Glutamatergic neuron (in vitro differentiated cells): ENCODE results near the gene CEP85. TPM values are rescaled to one million over a fixed set of nuclear protein-coding genes. Genes with fewer than 3 reads are reported as not detected.
"Not testable (repeated sequence)": the region's sequence is repeated elsewhere in the genome, so short reads cannot be mapped to it uniquely, and the experiment has no call there.

Experiments
- DNase-seq: peaks from one replicate; pipeline ENCODE4 v3.0.0; 2022
- H3K27ac Mint-ChIP-seq: one replicate; pipeline ENCODE4 v1.8.0; 2020; ENCODE audit warnings: mild to moderate bottlenecking, mixed read lengths, inconsistent platforms; ENCODE audit not compliant: unreplicated experiment
- H3K27me3 Mint-ChIP-seq: one replicate; pipeline ENCODE4 v1.8.0; 2020; ENCODE audit warnings: mild to moderate bottlenecking, moderate library complexity, mixed read lengths, inconsistent platforms; ENCODE audit not compliant: unreplicated experiment
- H3K36me3 Mint-ChIP-seq: one replicate; pipeline ENCODE4 v1.8.0; 2020; ENCODE audit warnings: mild to moderate bottlenecking, mixed read lengths, inconsistent platforms; ENCODE audit not compliant: unreplicated experiment
- H3K4me1 Mint-ChIP-seq: one replicate; pipeline ENCODE4 v1.8.0; 2020; ENCODE audit warnings: mild to moderate bottlenecking, low read depth, mixed read lengths, inconsistent platforms; ENCODE audit not compliant: unreplicated experiment
- H3K4me3 Mint-ChIP-seq: one replicate; pipeline ENCODE4 v1.8.0; 2020; ENCODE audit warnings: mild to moderate bottlenecking, mixed read lengths, inconsistent platforms; ENCODE audit not compliant: unreplicated experiment
- H3K9me3 Mint-ChIP-seq: one replicate; pipeline ENCODE4 v1.8.0; 2020; ENCODE audit warnings: mild to moderate bottlenecking, moderate library complexity, mixed read lengths, inconsistent platforms; ENCODE audit not compliant: unreplicated experiment
- total RNA-seq: library from RNA; stranded (reverse); fragmentation: NEBNext Ultra II Directional; extraction: Animal tissue kit (Norgen Biotek cat#: 25700); gene quantifications from one replicate; pipeline ENCODE4 v1.2.1, GENCODE V29; 2021; ENCODE audit not compliant: unreplicated experiment
- TF ChIP-seq, protein P1 (sequence below): fragments of 200-600 bp; sonication (generic); IDR thresholded peaks from one replicate; pipeline ENCODE4 v1.5.0; 2021; ENCODE audit not compliant: partially characterized antibody, unreplicated experiment

The CEP85 gene
- total RNA-seq, 1 donor from 2014 or later = 28.2 TPM

DNA sequence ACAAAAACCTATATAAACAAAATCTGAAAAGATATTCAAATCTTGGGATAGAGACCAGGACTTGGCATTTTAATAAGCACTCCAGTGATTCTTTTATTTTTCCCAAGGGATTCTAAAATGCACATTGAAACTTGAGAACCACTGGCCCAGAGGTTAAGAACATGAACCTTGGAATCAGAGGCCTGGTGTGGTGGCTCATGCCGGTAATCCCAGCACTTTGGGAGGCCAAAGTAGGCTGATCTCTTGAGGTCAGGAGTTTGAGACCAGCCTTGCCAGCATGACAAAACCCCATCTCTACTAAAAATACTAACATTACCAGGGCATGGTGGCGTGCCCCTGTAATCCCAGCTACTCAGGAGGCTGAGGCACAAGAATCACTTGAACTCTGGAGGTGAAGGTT is 12.9 kb upstream of the CEP85 start:
- TF ChIP-seq, protein P1, sequence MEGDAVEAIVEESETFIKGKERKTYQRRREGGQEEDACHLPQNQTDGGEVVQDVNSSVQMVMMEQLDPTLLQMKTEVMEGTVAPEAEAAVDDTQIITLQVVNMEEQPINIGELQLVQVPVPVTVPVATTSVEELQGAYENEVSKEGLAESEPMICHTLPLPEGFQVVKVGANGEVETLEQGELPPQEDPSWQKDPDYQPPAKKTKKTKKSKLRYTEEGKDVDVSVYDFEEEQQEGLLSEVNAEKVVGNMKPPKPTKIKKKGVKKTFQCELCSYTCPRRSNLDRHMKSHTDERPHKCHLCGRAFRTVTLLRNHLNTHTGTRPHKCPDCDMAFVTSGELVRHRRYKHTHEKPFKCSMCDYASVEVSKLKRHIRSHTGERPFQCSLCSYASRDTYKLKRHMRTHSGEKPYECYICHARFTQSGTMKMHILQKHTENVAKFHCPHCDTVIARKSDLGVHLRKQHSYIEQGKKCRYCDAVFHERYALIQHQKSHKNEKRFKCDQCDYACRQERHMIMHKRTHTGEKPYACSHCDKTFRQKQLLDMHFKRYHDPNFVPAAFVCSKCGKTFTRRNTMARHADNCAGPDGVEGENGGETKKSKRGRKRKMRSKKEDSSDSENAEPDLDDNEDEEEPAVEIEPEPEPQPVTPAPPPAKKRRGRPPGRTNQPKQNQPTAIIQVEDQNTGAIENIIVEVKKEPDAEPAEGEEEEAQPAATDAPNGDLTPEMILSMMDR = no peak
- no peak for DNase-seq
- H3K36me3 Mint-ChIP-seq = no peaks in the 10 kb centered on the region
- H3K4me1 Mint-ChIP-seq = peaks cover 6% of the 10 kb centered on the region
- H3K27ac Mint-ChIP-seq = no peak overlapping the region
- H3K9me3 Mint-ChIP-seq = peaks cover 3% of the 10 kb centered on the region
- H3K4me3 Mint-ChIP-seq = no peak overlapping the region
- H3K27me3 Mint-ChIP-seq = peaks cover 8% of the 10 kb centered on the region

DNA sequence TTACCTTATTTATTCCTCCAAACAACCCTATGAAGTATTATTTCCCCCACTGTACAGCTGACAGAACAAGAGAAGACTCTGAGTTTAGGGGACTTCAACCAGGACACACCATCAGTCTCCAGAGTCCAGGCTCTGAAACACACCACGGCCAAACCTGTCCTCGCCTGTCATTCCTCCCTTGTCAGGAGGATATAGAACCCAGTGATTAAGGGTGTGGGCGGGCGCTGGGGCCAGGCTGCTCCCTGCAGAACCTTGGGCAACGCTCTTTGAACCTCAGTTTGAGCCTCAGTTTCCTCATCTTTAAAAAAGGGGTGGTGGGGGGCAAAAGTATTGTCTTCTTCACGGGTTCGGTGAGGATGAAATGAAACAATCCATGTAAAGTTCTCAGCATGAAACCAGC is 9.4 kb upstream of the CEP85 start:
- no peak overlapping the region for H3K4me3 Mint-ChIP-seq
- H3K27me3 Mint-ChIP-seq = peaks cover 8% of the 10 kb centered on the region
- peaks cover 6% of the 10 kb centered on the region for H3K4me1 Mint-ChIP-seq
- no peak for DNase-seq
- TF ChIP-seq, protein P1 = no peak
- no peaks in the 10 kb centered on the region for H3K36me3 Mint-ChIP-seq
- H3K27ac Mint-ChIP-seq = no peak overlapping the region
- peaks cover 3% of the 10 kb centered on the region for H3K9me3 Mint-ChIP-seq

DNA sequence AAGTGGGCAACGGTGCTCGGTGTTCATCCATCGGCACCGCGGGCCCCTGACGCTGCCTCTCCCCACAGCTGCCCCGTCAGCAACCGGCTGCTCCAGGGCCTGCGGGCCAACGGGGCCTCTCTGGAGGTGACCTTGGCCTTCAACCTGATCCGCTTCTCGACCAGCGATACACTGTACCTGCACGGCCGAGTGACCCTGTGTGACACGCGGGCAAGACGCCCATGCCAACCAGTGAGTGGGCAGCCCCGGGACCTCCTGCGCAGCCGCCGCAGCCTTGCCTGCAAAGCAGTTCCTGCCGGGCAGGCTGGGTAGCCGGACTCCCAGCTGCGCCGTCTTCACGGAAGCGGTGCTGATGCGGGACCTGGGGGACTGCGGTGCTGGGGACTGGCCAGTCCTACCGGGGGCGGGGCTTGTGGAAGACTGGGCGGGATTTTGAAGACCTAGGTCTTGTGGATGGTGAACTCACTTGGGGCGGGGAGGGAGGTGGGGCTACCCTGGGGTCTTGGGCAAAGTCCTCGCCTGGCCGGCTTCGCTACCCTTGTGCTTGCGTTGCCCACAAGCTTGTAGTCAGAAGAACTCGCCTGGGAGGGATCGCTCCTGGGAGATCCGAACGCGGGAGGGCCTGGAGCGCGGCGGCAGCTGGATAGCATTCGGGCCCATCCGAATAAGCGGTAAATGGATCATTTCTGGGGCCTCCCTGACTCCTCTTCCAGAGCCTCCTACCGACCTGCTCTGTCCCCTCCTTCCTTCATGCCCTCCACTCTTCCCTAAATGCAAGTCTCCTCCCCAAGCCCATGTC is 8.8 kb upstream of the CEP85 start:
- H3K4me3 Mint-ChIP-seq = peak overlapping the region; percentile 86
- peaks cover 3% of the 10 kb centered on the region for H3K9me3 Mint-ChIP-seq
- peaks cover 8% of the 10 kb centered on the region for H3K27me3 Mint-ChIP-seq
- TF ChIP-seq, protein P1 = no peak
- DNase-seq = peak; percentile 84
- H3K4me1 Mint-ChIP-seq = peaks cover 6% of the 10 kb centered on the region
- H3K27ac Mint-ChIP-seq = no peak overlapping the region
- H3K36me3 Mint-ChIP-seq = no peaks in the 10 kb centered on the region

DNA sequence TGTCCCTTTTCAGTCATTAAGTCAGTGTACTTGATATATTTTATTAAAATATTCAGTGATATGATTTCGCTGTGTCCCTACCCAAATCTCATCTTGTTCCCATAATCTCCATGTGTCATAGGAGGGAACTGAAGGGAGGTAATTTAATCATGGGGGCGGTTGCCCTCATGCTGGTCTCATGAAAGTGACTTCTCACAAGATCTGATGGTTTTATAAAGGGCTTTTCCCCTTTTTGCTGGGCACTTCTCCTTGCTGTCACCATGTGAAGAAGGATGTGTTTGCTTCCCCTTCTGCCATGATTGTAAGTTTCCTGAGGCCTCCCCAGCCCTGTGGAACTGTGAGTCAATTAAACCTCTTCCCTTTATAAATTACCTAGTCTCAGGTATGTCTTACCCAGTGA is 3.3 kb upstream of the CEP85 start:
- not testable (repeated sequence) for H3K4me3 Mint-ChIP-seq, DNase-seq, H3K4me1 Mint-ChIP-seq, H3K36me3 Mint-ChIP-seq, H3K27ac Mint-ChIP-seq, H3K27me3 Mint-ChIP-seq
- H3K9me3 Mint-ChIP-seq = peaks cover 11% of the 10 kb centered on the region

DNA sequence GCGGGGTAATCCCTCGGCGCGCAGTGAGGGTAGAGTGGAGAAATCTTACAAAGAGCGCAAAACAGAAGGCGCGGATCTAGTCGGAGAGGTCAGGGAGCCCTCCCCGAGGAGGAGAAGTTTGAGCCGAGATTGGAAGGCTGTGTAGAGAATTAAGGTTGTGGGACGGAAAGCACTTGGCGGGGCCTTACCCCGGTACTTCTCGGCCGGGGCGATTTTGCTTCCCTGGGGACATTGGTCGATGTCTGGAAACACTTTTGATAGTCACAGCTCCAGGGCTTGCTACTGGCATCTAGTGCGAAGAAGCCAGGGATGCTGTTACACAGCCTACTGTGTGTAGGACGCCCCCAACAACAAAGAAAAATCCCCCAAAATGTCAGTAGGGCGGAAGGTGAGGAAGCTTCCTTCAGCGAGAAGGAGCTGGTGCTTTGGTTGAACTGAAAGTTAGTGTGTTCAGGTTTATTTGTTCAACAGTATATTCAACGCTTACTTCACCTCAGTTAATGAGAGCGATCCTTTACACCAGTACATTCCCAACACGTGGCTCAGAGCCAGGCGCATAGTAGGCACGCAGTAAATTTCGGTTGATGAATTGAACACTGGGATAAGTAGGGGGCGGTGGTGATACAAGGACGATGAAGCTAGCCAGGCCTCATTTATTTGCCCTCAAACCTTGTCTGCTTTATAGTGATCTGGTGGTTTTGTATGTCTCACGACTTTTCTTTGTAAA is 807 bp downstream of the CEP85 start:
- TF ChIP-seq, protein P1 = no peak
- H3K4me3 Mint-ChIP-seq = peak overlapping the region; percentile 100
- no peaks in the 10 kb centered on the region for H3K36me3 Mint-ChIP-seq
- H3K4me1 Mint-ChIP-seq = peaks cover 7% of the 10 kb centered on the region
- H3K27ac Mint-ChIP-seq = peak overlapping the region; percentile 91
- H3K27me3 Mint-ChIP-seq = peaks cover 4% of the 10 kb centered on the region
- H3K9me3 Mint-ChIP-seq = peaks cover 8% of the 10 kb centered on the region
- peak; percentile 44 for DNase-seq
